NCI-H524 treated with DMSO at 0.1 percent for 48 hours (cell line): ENCODE data around the gene ADAM10.

ENCODE experiments used
- DNase-seq: peaks from one replicate; lab custom pipeline; 2025; lab: John Stamatoyannopoulos, UW

Gene ADAM10

GRCh38 chr15:58755350-58755749 lies 5.8 kb upstream of the ADAM10 start:
- no peak for DNase-seq

GRCh38 chr15:58752716-58753115 lies 3.2 kb upstream of the ADAM10 start:
- DNase-seq = no peak

GRCh38 chr15:58748852-58749531 lies 515 bp downstream of the ADAM10 start:
- no peak for DNase-seq

- DNase-seq = no peak
Observed at GRCh38 chr15:58748040-58748851, 1.3 kb downstream of the ADAM10 start.

- no peak for DNase-seq
Observed at GRCh38 chr15:58746174-58746573, 3.3 kb downstream of the ADAM10 start.

GRCh38 chr15:58742819-58743502 lies 6.5 kb downstream of the ADAM10 start:
- no peak for DNase-seq

GRCh38 chr15:58742022-58742813 lies 7.3 kb downstream of the ADAM10 start:
- DNase-seq = no peak

GRCh38 chr15:58741032-58741431 lies 8.5 kb downstream of the ADAM10 start:
- DNase-seq = no peak

GRCh38 chr15:58740436-58740835 lies 9.1 kb downstream of the ADAM10 start:
- no peak for DNase-seq

- no peak for DNase-seq
Observed at GRCh38 chr15:58738046-58738707, 11.3 kb downstream of the ADAM10 start.

GRCh38 chr15:58737298-58737697 lies 12.2 kb downstream of the ADAM10 start:
- DNase-seq = no peak

- DNase-seq = peak; percentile 77
Observed at GRCh38 chr15:58736018-58736643, 13.4 kb downstream of the ADAM10 start.

GRCh38 chr15:58734859-58735258 lies 14.6 kb downstream of the ADAM10 start:
- no peak for DNase-seq

GRCh38 chr15:58732625-58733363 lies 16.7 kb downstream of the ADAM10 start:
- no peak for DNase-seq

GRCh38 chr15:58731756-58732535 lies 17.6 kb downstream of the ADAM10 start:
- no peak for DNase-seq

- DNase-seq = no peak
Observed at GRCh38 chr15:58726867-58727266, 22.6 kb downstream of the ADAM10 start.

GRCh38 chr15:58724466-58724865 lies 25.0 kb downstream of the ADAM10 start:
- DNase-seq = no peak

- DNase-seq = no peak
Observed at GRCh38 chr15:58717357-58717756, 32.1 kb downstream of the ADAM10 start.

GRCh38 chr15:58716027-58716426 lies 33.5 kb downstream of the ADAM10 start:
- DNase-seq = no peak
